CD14-positive monocyte (primary cell): ENCODE data around the gene EPB41L2. TPM values are rescaled to one million over a fixed set of nuclear protein-coding genes. Genes with fewer than 3 reads are reported as not detected.
A peak's percentile ranks its signal among the peaks of the same experiment; 100 is the strongest.

Experiments used
- DNase-seq, 3 donors: peaks; one replicate each; pipeline ENCODE4 v3.0.0-alpha.2; 2011 to 2022
- H2AFZ ChIP-seq: 2 replicates; pipeline ENCODE4 v1.6.0; 2012; ENCODE audit warnings: mild to moderate bottlenecking, low read depth, low read length, inconsistent platforms; ENCODE audit not compliant: insufficient read depth, poor library complexity, severe bottlenecking
- H3K27ac ChIP-seq, 2 donors: 1 replicate in 1 of 2; 2 replicates in 1 of 2; pipeline ENCODE4 v1.5.1; 2012 to 2013; ENCODE audit warnings: low read length in 2 of 2, control low read depth in 1 of 2, inconsistent platforms in 1 of 2, low read depth in 1 of 2, mild to moderate bottlenecking in 1 of 2
- H3K27me3 ChIP-seq, 2 donors: one replicate each; pipeline versions ENCODE4 v1.6.0 to v1.6.1; 2011 to 2013; ENCODE audit warnings: low read length in 2 of 2; ENCODE audit not compliant: control insufficient read depth in 2 of 2, insufficient read depth in 2 of 2
- H3K36me3 ChIP-seq, 2 donors: replicated peaks in 1 of 2; 1 replicate in 1 of 2; 2 replicates in 1 of 2; pipeline versions ENCODE4 v1.5.1 to v1.6.1; 2012 to 2013; ENCODE audit warnings: low read length in 2 of 2, control low read depth in 1 of 2, inconsistent platforms in 1 of 2, mild to moderate bottlenecking in 1 of 2; ENCODE audit not compliant: insufficient read depth in 2 of 2, control insufficient read depth in 1 of 2
- H3K4me1 ChIP-seq, 2 donors: 1 replicate in 1 of 2; 2 replicates in 1 of 2; pipeline versions ENCODE4 v1.5.1 to v1.6.1; 2012 to 2013; ENCODE audit warnings: low read length in 2 of 2, control low read depth in 1 of 2, inconsistent platforms in 1 of 2, mild to moderate bottlenecking in 1 of 2, moderate library complexity in 1 of 2; ENCODE audit not compliant: insufficient read depth in 2 of 2, control insufficient read depth in 1 of 2
- H3K4me2 ChIP-seq: replicated peaks from 2 replicates; pipeline ENCODE3; 2012; ENCODE audit warnings: low read length, moderate library complexity, mild to moderate bottlenecking; ENCODE audit not compliant: poor library complexity, severe bottlenecking; ENCODE audit errors: extremely low read depth
- H3K4me3 ChIP-seq, 3 experiments: fragments of 200-600 bp in 1 of 3; sonication (generic) in 1 of 3; replicated peaks in 1 of 3; 1 replicate in 2 of 3; 2 replicates in 1 of 3; pipeline ENCODE4 v1.5.1; 2011 to 2013; ENCODE audit warnings: low read length in 3 of 3, mild to moderate bottlenecking in 3 of 3, control low read depth in 2 of 3, low read depth in 2 of 3, inconsistent platforms in 1 of 3, moderate library complexity in 1 of 3
- H3K79me2 ChIP-seq: 2 replicates; pipeline ENCODE4 v1.6.0; 2012; ENCODE audit warnings: mild to moderate bottlenecking, control low read depth, inconsistent platforms, low read length, moderate library complexity; ENCODE audit not compliant: insufficient read depth
- H3K9ac ChIP-seq: 2 replicates; pipeline ENCODE4 v1.6.0; 2017; ENCODE audit warnings: low read length, mild to moderate bottlenecking; ENCODE audit not compliant: insufficient read depth, poor library complexity, severe bottlenecking
- H3K9me3 ChIP-seq, 2 donors: replicated peaks in 1 of 2; 1 replicate in 1 of 2; 2 replicates in 1 of 2; pipeline versions ENCODE4 v1.5.1 to v1.6.1; 2012 to 2013; ENCODE audit warnings: low read length in 2 of 2, control low read depth in 1 of 2; ENCODE audit not compliant: control insufficient read depth in 1 of 2, insufficient read depth in 1 of 2
- H4K20me1 ChIP-seq: 2 replicates; pipeline ENCODE4 v1.6.0; 2012; ENCODE audit warnings: mild to moderate bottlenecking, low read length, control low read depth, moderate library complexity; ENCODE audit not compliant: insufficient read depth
- H3K27ac Mint-ChIP-seq, 7 donors: one replicate each; pipeline ENCODE4 v1.8.0; 2020; ENCODE audit warnings: mild to moderate bottlenecking in 7 of 7, mixed read lengths in 7 of 7, moderate library complexity in 6 of 7, inconsistent platforms in 2 of 7
- H3K27me3 Mint-ChIP-seq, 3 donors: one replicate each; pipeline ENCODE4 v1.8.0; 2021 to 2022; ENCODE audit warnings: low read depth in 3 of 3, mild to moderate bottlenecking in 3 of 3, mixed read lengths in 3 of 3, moderate library complexity in 3 of 3, inconsistent platforms in 1 of 3
- H3K36me3 Mint-ChIP-seq, 2 donors: one replicate each; pipeline ENCODE4 v1.8.0; 2020; ENCODE audit warnings: mixed read lengths in 2 of 2, inconsistent platforms in 1 of 2, mild to moderate bottlenecking in 1 of 2
- H3K4me1 Mint-ChIP-seq: one replicate; pipeline ENCODE4 v1.8.0; 2020; ENCODE audit warnings: mild to moderate bottlenecking, mixed read lengths
- H3K4me3 Mint-ChIP-seq, 2 donors: one replicate each; pipeline ENCODE4 v1.8.0; 2020; ENCODE audit warnings: mild to moderate bottlenecking in 2 of 2, mixed read lengths in 2 of 2, moderate library complexity in 1 of 2
- H3K9me3 Mint-ChIP-seq, 7 donors: one replicate each; pipeline ENCODE4 v1.8.0; 2020 to 2022; ENCODE audit warnings: mixed read lengths in 7 of 7, mild to moderate bottlenecking in 6 of 7, moderate library complexity in 6 of 7, inconsistent platforms in 2 of 7
- CTCF ChIP-seq: fragments of 200-600 bp; IDR thresholded peaks from one replicate; pipeline ENCODE4 v1.8.0; 2022; ENCODE audit warnings: antibody characterized with exemption, mild to moderate bottlenecking
- WGBS: methylation state at CpG from one replicate; pipeline ENCODE4 v1.1.5; 2013; ENCODE audit warnings: missing lambda C conversion rate; ENCODE audit not compliant: insufficient coverage; 5-methylcytosine and 5-hydroxymethylcytosine counted together
- intact Hi-C, 2 donors: fragments of 100-400 bp; cut with micrococcal nuclease; formaldehyde crosslinking; loops; one replicate each; pipeline versions ENCODE4 v1.15.0 to v1.15.1; 2023
- polyA plus RNA-seq, 3 donors: library from polyadenylated mRNA; depleted of rRNA in 1 of 3; unstranded in 2 of 3; stranded (reverse) in 1 of 3; fragments of 300-500 nt in 2 of 3; fragments of >200 nt in 1 of 3; fragmentation: Illumina TruSeq in 2 of 3; gene quantifications; 1 replicate in 2 of 3; 2 replicates in 1 of 3; pipeline ENCODE4 v1.2.3, GENCODE V29; 2012 to 2021

Gene EPB41L2
- polyA plus RNA-seq, 3 donors: 3.4 to 7.2 (median 4.6) TPM

- no peak for TF ChIP-seq CTCF
- Mint-ChIP-seq H3K4me3 (no peak overlapping the region), H3K9me3 (no peaks in the 10 kb centered on the region), H3K36me3 (no peaks in the 10 kb centered on the region), H3K27me3 (no peaks in the 10 kb centered on the region), H3K4me1 (peaks cover 13% of the 10 kb centered on the region), H3K27ac (no peak overlapping the region)
- Histone ChIP-seq H3K36me3 (no peaks in the 10 kb centered on the region), H4K20me1 (no peaks in the 10 kb centered on the region), H3K9ac (no peak overlapping the region), H3K79me2 (no peaks in the 10 kb centered on the region), H3K27me3 (no peaks in the 10 kb centered on the region), H3K9me3 (no peaks in the 10 kb centered on the region), H3K4me1 (peaks cover 0 to 14% of the 10 kb centered on the region in 2 donors), H3K27ac (no peak overlapping the region), H3K4me3 (no peak overlapping the region), H2AFZ (no peak overlapping the region), H3K4me2 (no peak overlapping the region)
- DNase-seq: no peak
- no CpG with 5 or more reads among the region's 2 CpGs for WGBS
- intact Hi-C loops: no loop called here
These were observed 98.8 kb downstream of the EPB41L2 start for GRCh38 chr6:130964289-130964688.

GRCh38 chr6:130962966-130963365 is 100.1 kb downstream of the EPB41L2 start:
- no peaks in the 10 kb centered on the region for H3K27me3 ChIP-seq
- H3K9ac ChIP-seq: no peak overlapping the region
- Mint-ChIP-seq H3K27ac (peak overlapping the region in 3 of 7 donors; percentile 12 to 44 (median 31)), H3K4me3 (no peak overlapping the region), H3K36me3 (no peaks in the 10 kb centered on the region), H3K4me1 (peaks cover 13% of the 10 kb centered on the region), H3K9me3 (peaks cover 0 to 2% (median 0%) of the 10 kb centered on the region in 7 donors), H3K27me3 (no peaks in the 10 kb centered on the region)
- no peak for TF ChIP-seq CTCF
- no peak overlapping the region for H3K27ac ChIP-seq
- H3K36me3 ChIP-seq: no peaks in the 10 kb centered on the region
- WGBS: no CpG with 5 or more reads among the region's 2 CpGs
- peak in 1 of 3 donors; percentile 14 for DNase-seq
- H3K4me2 ChIP-seq: no peak overlapping the region
- H3K4me3 ChIP-seq: no peak overlapping the region
- no peak overlapping the region for H2AFZ ChIP-seq
- peaks cover 0 to 14% of the 10 kb centered on the region in 2 donors for H3K4me1 ChIP-seq
- no peaks in the 10 kb centered on the region for H3K79me2 ChIP-seq
- H4K20me1 ChIP-seq: no peaks in the 10 kb centered on the region
- intact Hi-C loops: no loop called here
- no peaks in the 10 kb centered on the region for H3K9me3 ChIP-seq
